GM19023 (cell line): ENCODE data around the gene NHLRC2.
"Not testable (repeated sequence)": the region's sequence is repeated elsewhere in the genome, so short reads cannot be mapped to it uniquely, and the experiment has no call there.

ENCODE experiments used
- ATAC-seq: cut with Tn5 transposase; IDR thresholded peaks from one replicate; pipeline ENCODE4 v1.9.1; 2021; ENCODE audit warnings: mild to moderate bottlenecking, moderate library complexity; ENCODE audit not compliant: unreplicated experiment

The NHLRC2 gene

GRCh38 chr10:113937258-113937657 lies 82.8 kb downstream of the NHLRC2 start:
- ATAC-seq = no peak

GRCh38 chr10:113937756-113938155 lies 83.3 kb downstream of the NHLRC2 start:
- no peak for ATAC-seq

GRCh38 chr10:113939212-113939860 lies 84.9 kb downstream of the NHLRC2 start:
- ATAC-seq = no peak

- no peak for ATAC-seq
Observed at GRCh38 chr10:113941140-113941539, 86.7 kb downstream of the NHLRC2 start.

GRCh38 chr10:113943196-113943595 lies 88.7 kb downstream of the NHLRC2 start:
- not testable (repeated sequence) for ATAC-seq

GRCh38 chr10:113945075-113945686 lies 90.7 kb downstream of the NHLRC2 start:
- ATAC-seq = no peak

- no peak for ATAC-seq
Observed at GRCh38 chr10:113945687-113946085, 91.2 kb downstream of the NHLRC2 start.

GRCh38 chr10:113947184-113948041 lies 93.0 kb downstream of the NHLRC2 start:
- no peak for ATAC-seq

GRCh38 chr10:113948048-113948447 lies 93.6 kb downstream of the NHLRC2 start:
- no peak for ATAC-seq

- ATAC-seq = no peak
Observed at GRCh38 chr10:113950268-113950667, 95.8 kb downstream of the NHLRC2 start.

GRCh38 chr10:113953505-113954272 lies 99.2 kb downstream of the NHLRC2 start:
- ATAC-seq = no peak

- no peak for ATAC-seq
Observed at GRCh38 chr10:113954409-113954808, 99.9 kb downstream of the NHLRC2 start.

- ATAC-seq = no peak
Observed at GRCh38 chr10:113957013-113957412, 102.6 kb downstream of the NHLRC2 start.

- no peak for ATAC-seq
Observed at GRCh38 chr10:113958631-113959382, 104.3 kb downstream of the NHLRC2 start.

- peak; percentile 40 for ATAC-seq
Observed at GRCh38 chr10:113959383-113959760, 104.9 kb downstream of the NHLRC2 start.

GRCh38 chr10:113960617-113961181 lies 106.2 kb downstream of the NHLRC2 start:
- peak; percentile 34 for ATAC-seq

- ATAC-seq = peak; percentile 59
Observed at GRCh38 chr10:113961182-113962031, 106.9 kb downstream of the NHLRC2 start.

GRCh38 chr10:113965077-113965476 lies 110.6 kb downstream of the NHLRC2 start:
- ATAC-seq = no peak

- ATAC-seq = no peak
Observed at GRCh38 chr10:113965683-113966082, 111.2 kb downstream of the NHLRC2 start.
